H9 (cell line): Measurements from ENCODE around the gene MITF. TPM values are rescaled to one million over a fixed set of nuclear protein-coding genes. Genes with fewer than 3 reads are reported as not detected.

Experiments
- DNase-seq: peaks from one replicate; pipeline ENCODE4 v3.0.0-alpha.2; 2017
- H2AFZ ChIP-seq: one replicate; pipeline ENCODE4 v1.6.1; 2013; ENCODE audit warnings: mild to moderate bottlenecking, low read length, control low read depth, moderate library complexity
- H2AK5ac ChIP-seq: 2 replicates; pipeline ENCODE4 v1.6.1; 2013; ENCODE audit warnings: low read length, control low read depth, mixed read lengths; ENCODE audit not compliant: insufficient read length
- H2BK120ac ChIP-seq: one replicate; pipeline ENCODE4 v1.6.1; 2013; ENCODE audit warnings: low read depth, mild to moderate bottlenecking, low read length, control low read depth, inconsistent platforms; ENCODE audit not compliant: poor library complexity, severe bottlenecking
- H2BK12ac ChIP-seq: 2 replicates; pipeline ENCODE4 v1.6.1; 2013; ENCODE audit warnings: low read length, control low read depth, mixed read lengths, low read depth; ENCODE audit not compliant: insufficient read length
- H2BK15ac ChIP-seq: 2 replicates; pipeline ENCODE4 v1.6.1; 2013; ENCODE audit warnings: low read depth, low read length, control low read depth
- H2BK20ac ChIP-seq: one replicate; pipeline ENCODE4 v1.6.1; 2013; ENCODE audit warnings: low read depth, mild to moderate bottlenecking, low read length, control low read depth, inconsistent platforms; ENCODE audit not compliant: poor library complexity, severe bottlenecking
- H2BK5ac ChIP-seq: 2 replicates; pipeline ENCODE4 v1.6.1; 2013; ENCODE audit warnings: low read length, control low read depth, mixed read lengths; ENCODE audit not compliant: insufficient read length
- H3K14ac ChIP-seq: 2 replicates; pipeline ENCODE4 v1.6.1; 2013; ENCODE audit warnings: low read length, control low read depth; ENCODE audit not compliant: insufficient read depth
- H3K18ac ChIP-seq: 2 replicates; pipeline ENCODE4 v1.6.1; 2013; ENCODE audit warnings: low read depth, mild to moderate bottlenecking, mixed read lengths, low read length, control low read depth; ENCODE audit not compliant: insufficient read length
- H3K23ac ChIP-seq: 2 replicates; pipeline ENCODE4 v1.6.1; 2013; ENCODE audit warnings: low read length, control low read depth, mixed read lengths, low read depth; ENCODE audit not compliant: insufficient read length
- H3K23me2 ChIP-seq: 2 replicates; pipeline ENCODE4 v1.6.1; 2013; ENCODE audit warnings: low read depth, mild to moderate bottlenecking, mixed read lengths, low read length, control low read depth; ENCODE audit not compliant: insufficient read length, poor library complexity, severe bottlenecking
- H3K27ac ChIP-seq: 2 replicates; pipeline ENCODE4 v1.5.1; 2013; ENCODE audit warnings: low read length, control low read depth, mixed read lengths, low read depth; ENCODE audit not compliant: insufficient read length
- H3K27me3 ChIP-seq: 2 replicates; pipeline ENCODE4 v1.6.1; 2013; ENCODE audit warnings: low read length, control low read depth, inconsistent platforms; ENCODE audit not compliant: insufficient read depth
- H3K4ac ChIP-seq: 2 replicates; pipeline ENCODE4 v1.6.1; 2013; ENCODE audit warnings: low read depth, mild to moderate bottlenecking, control low read depth, inconsistent platforms, low read length, moderate library complexity
- H3K4me1 ChIP-seq: 2 replicates; pipeline ENCODE4 v1.6.1; 2013; ENCODE audit warnings: low read length, control low read depth, inconsistent platforms; ENCODE audit not compliant: insufficient read depth
- H3K4me2 ChIP-seq: 2 replicates; pipeline ENCODE4 v1.6.1; 2013; ENCODE audit warnings: low read length, control low read depth, mixed read lengths; ENCODE audit not compliant: insufficient read length, insufficient read depth
- H3K56ac ChIP-seq: 2 replicates; pipeline ENCODE4 v1.6.1; 2013; ENCODE audit warnings: low read depth, mild to moderate bottlenecking, mixed read lengths, low read length, control low read depth; ENCODE audit not compliant: insufficient read length
- H3K79me1 ChIP-seq: 2 replicates; pipeline ENCODE4 v1.6.1; 2013; ENCODE audit warnings: low read depth, mild to moderate bottlenecking, moderate library complexity, low read length, control low read depth, inconsistent platforms; ENCODE audit not compliant: insufficient read depth, poor library complexity, severe bottlenecking
- H3K79me2 ChIP-seq: 2 replicates; pipeline ENCODE4 v1.6.1; 2013; ENCODE audit warnings: low read length, control low read depth, inconsistent platforms; ENCODE audit not compliant: insufficient read depth
- H3K9ac ChIP-seq: 2 replicates; pipeline ENCODE4 v1.6.1; 2013; ENCODE audit warnings: low read length, control low read depth, mixed read lengths; ENCODE audit not compliant: insufficient read length; ENCODE audit errors: extremely low read depth
- H3K9me3 ChIP-seq: one replicate; pipeline ENCODE4 v1.6.1; 2013; ENCODE audit warnings: low read depth, low read length, inconsistent platforms; ENCODE audit not compliant: control insufficient read depth
- H3T11ph ChIP-seq: one replicate; pipeline ENCODE4 v1.6.1; 2013; ENCODE audit warnings: mild to moderate bottlenecking, low read length, control low read depth, inconsistent platforms
- H4K20me1 ChIP-seq: one replicate; pipeline ENCODE4 v1.6.1; 2013; ENCODE audit not compliant: control insufficient read depth, insufficient read length, insufficient read depth
- H4K5ac ChIP-seq: 2 replicates; pipeline ENCODE4 v1.6.1; 2013; ENCODE audit warnings: low read depth, mild to moderate bottlenecking, mixed read lengths, low read length, control low read depth; ENCODE audit not compliant: insufficient read length
- H4K8ac ChIP-seq: replicated peaks from 2 replicates; pipeline ENCODE4 v1.6.1; 2013; ENCODE audit warnings: low read length, control low read depth, mixed read lengths, low read depth; ENCODE audit not compliant: insufficient read length
- H4K91ac ChIP-seq: 2 replicates; pipeline ENCODE4 v1.6.1; 2013; ENCODE audit warnings: low read depth, mild to moderate bottlenecking, moderate library complexity, mixed read lengths, low read length, control low read depth; ENCODE audit not compliant: insufficient read length
- H3K27ac Mint-ChIP-seq, 3 experiments: 2 replicates in 2 of 3; 3 replicates in 1 of 3; pipeline ENCODE4 v1.8.0; 2020 to 2021; ENCODE audit warnings: mixed read lengths in 3 of 3, mild to moderate bottlenecking in 1 of 3, moderate library complexity in 1 of 3
- H3K27me3 Mint-ChIP-seq: 2 replicates; pipeline ENCODE4 v1.8.0; 2021; ENCODE audit warnings: low read depth, mild to moderate bottlenecking, moderate library complexity, mixed read lengths
- H3K36me3 Mint-ChIP-seq, 3 experiments: 2 replicates in 2 of 3; 3 replicates in 1 of 3; pipeline ENCODE4 v1.8.0; 2020 to 2021; ENCODE audit warnings: low read depth in 3 of 3, mixed read lengths in 3 of 3; ENCODE audit not compliant: insufficient read depth in 1 of 3
- H3K4me1 Mint-ChIP-seq, 2 experiments: 2 replicates each; pipeline ENCODE4 v1.8.0; 2020; ENCODE audit warnings: mixed read lengths in 2 of 2
- H3K4me3 Mint-ChIP-seq, 2 experiments: 2 replicates in 1 of 2; 3 replicates in 1 of 2; pipeline ENCODE4 v1.8.0; 2020 to 2021; ENCODE audit warnings: mild to moderate bottlenecking in 2 of 2, mixed read lengths in 2 of 2, moderate library complexity in 1 of 2
- H3K9me3 Mint-ChIP-seq, 2 experiments: 2 replicates in 1 of 2; 3 replicates in 1 of 2; pipeline ENCODE4 v1.8.0; 2020; ENCODE audit warnings: mild to moderate bottlenecking in 2 of 2, mixed read lengths in 2 of 2, moderate library complexity in 1 of 2
- WGBS: extraction: QIAGEN DNeasy Blood & Tissue Kit; methylation state at CpG from one replicate; pipeline ENCODE4 v1.1.7; 2013; ENCODE audit warnings: missing lambda C conversion rate, low lambda C conversion rate, mixed read lengths; ENCODE audit not compliant: insufficient read length; ENCODE audit errors: extremely low coverage; 5-methylcytosine and 5-hydroxymethylcytosine counted together
- total RNA-seq: library from RNA; stranded (reverse); gene quantifications from 2 replicates; pipeline ENCODE4 v1.2.1, GENCODE V29; 2021
- TF ChIP-seq, protein P1 (sequence below): fragments of 200-600 bp; sonication (generic); conservative IDR thresholded peaks from 3 replicates; pipeline ENCODE4 v1.8.0; 2021; ENCODE audit warnings: antibody characterized with exemption, mild to moderate bottlenecking

MITF gene
- total RNA-seq, 1 experiment from 2014 or later = 0.81 TPM

DNA sequence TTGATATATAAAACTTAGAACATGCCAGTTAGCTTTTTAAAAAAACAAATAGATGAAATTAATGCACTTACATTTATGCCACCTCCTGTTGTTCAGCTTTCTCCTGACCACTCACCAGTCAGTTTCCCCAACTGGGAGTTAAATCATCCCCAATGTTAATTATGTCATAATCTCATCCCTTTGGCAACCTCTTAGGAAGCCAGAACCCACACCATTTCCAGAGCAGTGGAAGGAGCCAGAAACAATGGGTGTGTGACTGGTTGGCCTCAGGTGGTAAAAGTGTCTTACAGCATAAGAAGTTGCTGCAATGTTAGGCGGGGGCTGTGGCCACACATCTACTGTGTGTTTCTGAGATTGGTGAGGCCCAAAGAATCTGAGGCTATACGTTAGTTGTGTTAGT lies 46.5 kb upstream of the MITF start:
- Histone ChIP-seq H3K14ac (no peak overlapping the region), H2AFZ (no peak overlapping the region), H3K27ac (no peak overlapping the region), H3K79me2 (no peaks in the 10 kb centered on the region), H4K20me1 (no peaks in the 10 kb centered on the region), H2BK15ac (no peak overlapping the region), H2BK20ac (no peak overlapping the region), H4K91ac (no peak overlapping the region), H3K4me2 (no peak overlapping the region), H2BK12ac (peak overlapping the region; percentile 63), H2AK5ac (no peak overlapping the region), H2BK5ac (no peak overlapping the region), H3K56ac (no peak overlapping the region), H3K23ac (no peak overlapping the region), H3K23me2 (peaks cover 2% of the 10 kb centered on the region), H2BK120ac (no peak overlapping the region), H4K5ac (no peak overlapping the region), H3K4me1 (no peaks in the 10 kb centered on the region), H3K27me3 (no peaks in the 10 kb centered on the region; the same call in 1 of the 2 replicates), H3K9me3 (no peaks in the 10 kb centered on the region), H3K4ac (no peak overlapping the region), H4K8ac (no peak overlapping the region), H3K18ac (no peak overlapping the region), H3K9ac (no peak overlapping the region), H3T11ph (no peak overlapping the region), H3K79me1 (no peaks in the 10 kb centered on the region)
- H3K27me3 Mint-ChIP-seq = peaks cover 31% of the 10 kb centered on the region
- H3K4me3 Mint-ChIP-seq = no peak overlapping the region
- no CpG with 5 or more reads among the region's 2 CpGs for WGBS
- no peak overlapping the region for H3K27ac Mint-ChIP-seq
- H3K4me1 Mint-ChIP-seq = no peaks in the 10 kb centered on the region
- no peak for DNase-seq
- no peaks in the 10 kb centered on the region for H3K9me3 Mint-ChIP-seq
- no peaks in the 10 kb centered on the region for H3K36me3 Mint-ChIP-seq
- TF ChIP-seq, protein P1, sequence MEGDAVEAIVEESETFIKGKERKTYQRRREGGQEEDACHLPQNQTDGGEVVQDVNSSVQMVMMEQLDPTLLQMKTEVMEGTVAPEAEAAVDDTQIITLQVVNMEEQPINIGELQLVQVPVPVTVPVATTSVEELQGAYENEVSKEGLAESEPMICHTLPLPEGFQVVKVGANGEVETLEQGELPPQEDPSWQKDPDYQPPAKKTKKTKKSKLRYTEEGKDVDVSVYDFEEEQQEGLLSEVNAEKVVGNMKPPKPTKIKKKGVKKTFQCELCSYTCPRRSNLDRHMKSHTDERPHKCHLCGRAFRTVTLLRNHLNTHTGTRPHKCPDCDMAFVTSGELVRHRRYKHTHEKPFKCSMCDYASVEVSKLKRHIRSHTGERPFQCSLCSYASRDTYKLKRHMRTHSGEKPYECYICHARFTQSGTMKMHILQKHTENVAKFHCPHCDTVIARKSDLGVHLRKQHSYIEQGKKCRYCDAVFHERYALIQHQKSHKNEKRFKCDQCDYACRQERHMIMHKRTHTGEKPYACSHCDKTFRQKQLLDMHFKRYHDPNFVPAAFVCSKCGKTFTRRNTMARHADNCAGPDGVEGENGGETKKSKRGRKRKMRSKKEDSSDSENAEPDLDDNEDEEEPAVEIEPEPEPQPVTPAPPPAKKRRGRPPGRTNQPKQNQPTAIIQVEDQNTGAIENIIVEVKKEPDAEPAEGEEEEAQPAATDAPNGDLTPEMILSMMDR = no peak
